HepG2 (cell line): ENCODE results near the gene BMPR2. TPM values are rescaled to one million over a fixed set of nuclear protein-coding genes. Genes with fewer than 3 reads are reported as not detected.

Experiments used
- CAMTA2 ChIP-seq: sonication (generic); formaldehyde crosslinking; IDR thresholded peaks from 2 replicates; pipeline ENCODE4 v1.4.0; 2020; ENCODE audit warnings: mild to moderate bottlenecking, missing genetic modification reagents, borderline replicate concordance
- FOSL2 ChIP-seq: sonication (generic); formaldehyde crosslinking; IDR thresholded peaks from 2 replicates; pipeline ENCODE4 v1.4.0; 2020; ENCODE audit warnings: missing genetic modification reagents
- SIX4 ChIP-seq: sonication (generic); formaldehyde crosslinking; IDR thresholded peaks from 2 replicates; pipeline ENCODE4 v1.4.0; 2020; ENCODE audit warnings: missing genetic modification reagents
- SMAD3 ChIP-seq: sonication (generic); formaldehyde crosslinking; IDR thresholded peaks from 2 replicates; pipeline ENCODE4 v1.4.0; 2020; ENCODE audit warnings: missing genetic modification reagents
- TP53 ChIP-seq: sonication (generic); formaldehyde crosslinking; conservative IDR thresholded peaks from 2 replicates; pipeline ENCODE4 v1.4.0; 2020; ENCODE audit warnings: missing genetic modification reagents
- ZFP41 ChIP-seq: sonication (generic); formaldehyde crosslinking; IDR thresholded peaks from 2 replicates; pipeline ENCODE4 v1.4.0; 2020; ENCODE audit warnings: mild to moderate bottlenecking, missing genetic modification reagents, borderline replicate concordance
- ZNF234 ChIP-seq: sonication (generic); formaldehyde crosslinking; conservative IDR thresholded peaks from 2 replicates; pipeline ENCODE4 v1.5.1; 2020; ENCODE audit warnings: mild to moderate bottlenecking, missing genetic modification reagents
- ZNF776 ChIP-seq: sonication (generic); formaldehyde crosslinking; IDR thresholded peaks from 2 replicates; pipeline ENCODE4 v1.4.0; 2020; ENCODE audit warnings: mild to moderate bottlenecking, missing genetic modification reagents
- ZNF782 ChIP-seq: sonication (generic); formaldehyde crosslinking; IDR thresholded peaks from 2 replicates; pipeline ENCODE4 v1.4.0; 2020; ENCODE audit warnings: missing genetic modification reagents, mild to moderate bottlenecking, borderline replicate concordance
- polyA plus RNA-seq, 8 experiments: library from polyadenylated mRNA; depleted of rRNA in 3 of 8; stranded (reverse) in 7 of 8; unstranded in 1 of 8; fragments of >200 nt; fragmentation: Illumina TruSeq in 4 of 8; extraction: Trizol in 4 of 8; gene quantifications; 2 replicates each; pipeline versions ENCODE4 v1.2.1 to v1.2.3, GENCODE V29; 2011 to 2016; ENCODE audit warnings: low read depth in 4 of 8, missing spikeins in 1 of 8, mixed read lengths in 1 of 8; ENCODE audit not compliant: insufficient read depth in 1 of 8
- total RNA-seq, 5 experiments: library from RNA; depleted of rRNA; stranded (reverse); fragments of >200 nt; fragmentation: Illumina TruSeq; extraction: Trizol; gene quantifications; 2 replicates each; pipeline ENCODE4 v1.2.3, GENCODE V29; 2016; ENCODE audit warnings: low read depth in 1 of 5
- TF ChIP-seq, protein P1 (sequence below): IDR thresholded peaks from 2 replicates; pipeline ENCODE4 v1.6.1; 2016; ENCODE audit warnings: low read depth, control low read depth
- TF ChIP-seq, protein P2 (sequence below): sonication (generic); formaldehyde crosslinking; IDR thresholded peaks from 2 replicates; pipeline ENCODE4 v1.5.1; 2020; ENCODE audit warnings: mild to moderate bottlenecking, missing genetic modification reagents, borderline replicate concordance
- TF ChIP-seq, protein P3 (sequence below): sonication (generic); formaldehyde crosslinking; IDR thresholded peaks from 2 replicates; pipeline ENCODE4 v1.5.1; 2020; ENCODE audit warnings: mild to moderate bottlenecking, missing genetic modification reagents, moderate library complexity

The BMPR2 gene
- total and polyA plus RNA-seq, 2 of the 13 experiments (the other 11 are each of a cell fraction or from before 2014, with no cell fraction given): 5.5 to 10.3 TPM

DNA sequence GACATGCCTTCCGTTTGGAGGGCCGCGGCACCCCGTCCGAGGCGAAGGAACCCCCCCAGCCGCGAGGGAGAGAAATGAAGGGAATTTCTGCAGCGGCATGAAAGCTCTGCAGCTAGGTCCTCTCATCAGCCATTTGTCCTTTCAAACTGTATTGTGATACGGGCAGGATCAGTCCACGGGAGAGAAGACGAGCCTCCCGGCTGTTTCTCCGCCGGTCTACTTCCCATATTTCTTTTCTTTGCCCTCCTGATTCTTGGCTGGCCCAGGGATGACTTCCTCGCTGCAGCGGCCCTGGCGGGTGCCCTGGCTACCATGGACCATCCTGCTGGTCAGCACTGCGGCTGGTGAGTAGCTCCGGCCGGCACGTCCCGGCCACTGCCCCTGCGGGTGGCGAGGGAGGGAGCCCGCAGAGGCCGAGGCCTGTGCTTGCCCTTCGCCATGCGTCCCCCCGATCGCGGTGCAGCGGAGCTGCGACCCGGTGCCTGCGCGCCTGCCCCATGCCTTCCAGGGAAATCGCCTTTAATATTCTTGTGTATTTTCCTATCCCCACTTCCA, 1.2 kb downstream of the BMPR2 start (continued):
- TF ChIP-seq, protein P1, sequence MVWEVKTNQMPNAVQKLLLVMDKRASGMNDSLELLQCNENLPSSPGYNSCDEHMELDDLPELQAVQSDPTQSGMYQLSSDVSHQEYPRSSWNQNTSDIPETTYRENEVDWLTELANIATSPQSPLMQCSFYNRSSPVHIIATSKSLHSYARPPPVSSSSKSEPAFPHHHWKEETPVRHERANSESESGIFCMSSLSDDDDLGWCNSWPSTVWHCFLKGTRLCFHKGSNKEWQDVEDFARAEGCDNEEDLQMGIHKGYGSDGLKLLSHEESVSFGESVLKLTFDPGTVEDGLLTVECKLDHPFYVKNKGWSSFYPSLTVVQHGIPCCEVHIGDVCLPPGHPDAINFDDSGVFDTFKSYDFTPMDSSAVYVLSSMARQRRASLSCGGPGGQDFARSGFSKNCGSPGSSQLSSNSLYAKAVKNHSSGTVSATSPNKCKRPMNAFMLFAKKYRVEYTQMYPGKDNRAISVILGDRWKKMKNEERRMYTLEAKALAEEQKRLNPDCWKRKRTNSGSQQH (CRISPR knock-in tag): 0 out of 2 replicates have a peak, but pooled peaks have one; percentile 70
- TF ChIP-seq, protein P2, sequence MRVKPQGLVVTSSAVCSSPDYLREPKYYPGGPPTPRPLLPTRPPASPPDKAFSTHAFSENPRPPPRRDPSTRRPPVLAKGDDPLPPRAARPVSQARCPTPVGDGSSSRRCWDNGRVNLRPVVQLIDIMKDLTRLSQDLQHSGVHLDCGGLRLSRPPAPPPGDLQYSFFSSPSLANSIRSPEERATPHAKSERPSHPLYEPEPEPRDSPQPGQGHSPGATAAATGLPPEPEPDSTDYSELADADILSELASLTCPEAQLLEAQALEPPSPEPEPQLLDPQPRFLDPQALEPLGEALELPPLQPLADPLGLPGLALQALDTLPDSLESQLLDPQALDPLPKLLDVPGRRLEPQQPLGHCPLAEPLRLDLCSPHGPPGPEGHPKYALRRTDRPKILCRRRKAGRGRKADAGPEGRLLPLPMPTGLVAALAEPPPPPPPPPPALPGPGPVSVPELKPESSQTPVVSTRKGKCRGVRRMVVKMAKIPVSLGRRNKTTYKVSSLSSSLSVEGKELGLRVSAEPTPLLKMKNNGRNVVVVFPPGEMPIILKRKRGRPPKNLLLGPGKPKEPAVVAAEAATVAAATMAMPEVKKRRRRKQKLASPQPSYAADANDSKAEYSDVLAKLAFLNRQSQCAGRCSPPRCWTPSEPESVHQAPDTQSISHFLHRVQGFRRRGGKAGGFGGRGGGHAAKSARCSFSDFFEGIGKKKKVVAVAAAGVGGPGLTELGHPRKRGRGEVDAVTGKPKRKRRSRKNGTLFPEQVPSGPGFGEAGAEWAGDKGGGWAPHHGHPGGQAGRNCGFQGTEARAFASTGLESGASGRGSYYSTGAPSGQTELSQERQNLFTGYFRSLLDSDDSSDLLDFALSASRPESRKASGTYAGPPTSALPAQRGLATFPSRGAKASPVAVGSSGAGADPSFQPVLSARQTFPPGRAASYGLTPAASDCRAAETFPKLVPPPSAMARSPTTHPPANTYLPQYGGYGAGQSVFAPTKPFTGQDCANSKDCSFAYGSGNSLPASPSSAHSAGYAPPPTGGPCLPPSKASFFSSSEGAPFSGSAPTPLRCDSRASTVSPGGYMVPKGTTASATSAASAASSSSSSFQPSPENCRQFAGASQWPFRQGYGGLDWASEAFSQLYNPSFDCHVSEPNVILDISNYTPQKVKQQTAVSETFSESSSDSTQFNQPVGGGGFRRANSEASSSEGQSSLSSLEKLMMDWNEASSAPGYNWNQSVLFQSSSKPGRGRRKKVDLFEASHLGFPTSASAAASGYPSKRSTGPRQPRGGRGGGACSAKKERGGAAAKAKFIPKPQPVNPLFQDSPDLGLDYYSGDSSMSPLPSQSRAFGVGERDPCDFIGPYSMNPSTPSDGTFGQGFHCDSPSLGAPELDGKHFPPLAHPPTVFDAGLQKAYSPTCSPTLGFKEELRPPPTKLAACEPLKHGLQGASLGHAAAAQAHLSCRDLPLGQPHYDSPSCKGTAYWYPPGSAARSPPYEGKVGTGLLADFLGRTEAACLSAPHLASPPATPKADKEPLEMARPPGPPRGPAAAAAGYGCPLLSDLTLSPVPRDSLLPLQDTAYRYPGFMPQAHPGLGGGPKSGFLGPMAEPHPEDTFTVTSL (CRISPR knock-in tag): no peak
- TF ChIP-seq ZNF782 (CRISPR knock-in tag) (0 out of 2 replicates have a peak, but pooled peaks have one; percentile 22), CAMTA2 (CRISPR knock-in tag) (no peak; the same call in 1 of the 2 replicates), SMAD3 (no peak), ZNF776 (CRISPR knock-in tag) (peak; percentile 78; the same call in 1 of the 2 replicates), FOSL2 (CRISPR knock-in tag) (no peak; the same call in 1 of the 2 replicates), TP53 (CRISPR knock-in tag) (no peak), SIX4 (CRISPR knock-in tag) (no peak), ZNF234 (CRISPR knock-in tag) (no peak), ZFP41 (CRISPR knock-in tag) (no peak)
- TF ChIP-seq, protein P3, sequence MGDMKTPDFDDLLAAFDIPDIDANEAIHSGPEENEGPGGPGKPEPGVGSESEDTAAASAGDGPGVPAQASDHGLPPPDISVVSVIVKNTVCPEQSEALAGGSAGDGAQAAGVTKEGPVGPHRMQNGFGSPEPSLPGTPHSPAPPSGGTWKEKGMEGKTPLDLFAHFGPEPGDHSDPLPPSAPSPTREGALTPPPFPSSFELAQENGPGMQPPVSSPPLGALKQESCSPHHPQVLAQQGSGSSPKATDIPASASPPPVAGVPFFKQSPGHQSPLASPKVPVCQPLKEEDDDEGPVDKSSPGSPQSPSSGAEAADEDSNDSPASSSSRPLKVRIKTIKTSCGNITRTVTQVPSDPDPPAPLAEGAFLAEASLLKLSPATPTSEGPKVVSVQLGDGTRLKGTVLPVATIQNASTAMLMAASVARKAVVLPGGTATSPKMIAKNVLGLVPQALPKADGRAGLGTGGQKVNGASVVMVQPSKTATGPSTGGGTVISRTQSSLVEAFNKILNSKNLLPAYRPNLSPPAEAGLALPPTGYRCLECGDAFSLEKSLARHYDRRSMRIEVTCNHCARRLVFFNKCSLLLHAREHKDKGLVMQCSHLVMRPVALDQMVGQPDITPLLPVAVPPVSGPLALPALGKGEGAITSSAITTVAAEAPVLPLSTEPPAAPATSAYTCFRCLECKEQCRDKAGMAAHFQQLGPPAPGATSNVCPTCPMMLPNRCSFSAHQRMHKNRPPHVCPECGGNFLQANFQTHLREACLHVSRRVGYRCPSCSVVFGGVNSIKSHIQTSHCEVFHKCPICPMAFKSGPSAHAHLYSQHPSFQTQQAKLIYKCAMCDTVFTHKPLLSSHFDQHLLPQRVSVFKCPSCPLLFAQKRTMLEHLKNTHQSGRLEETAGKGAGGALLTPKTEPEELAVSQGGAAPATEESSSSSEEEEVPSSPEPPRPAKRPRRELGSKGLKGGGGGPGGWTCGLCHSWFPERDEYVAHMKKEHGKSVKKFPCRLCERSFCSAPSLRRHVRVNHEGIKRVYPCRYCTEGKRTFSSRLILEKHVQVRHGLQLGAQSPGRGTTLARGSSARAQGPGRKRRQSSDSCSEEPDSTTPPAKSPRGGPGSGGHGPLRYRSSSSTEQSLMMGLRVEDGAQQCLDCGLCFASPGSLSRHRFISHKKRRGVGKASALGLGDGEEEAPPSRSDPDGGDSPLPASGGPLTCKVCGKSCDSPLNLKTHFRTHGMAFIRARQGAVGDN (CRISPR knock-in tag): peak; percentile 81
